ENCODE results near the gene UGT3A1. TPM values are rescaled to one million over a fixed set of nuclear protein-coding genes. Genes with fewer than 3 reads are reported as not detected.

UGT3A1 gene
- total and polyA plus RNA-seq, 10 of the 15 experiments (the other 5 are each of a cell fraction or from before 2014, with no cell fraction given): not detected

GRCh38 chr5:35921930-35922329, 69.3 kb downstream of the UGT3A1 start:
- BruUV-seq (replicated peaks): no TSS peak
- Histone ChIP-seq H3K27ac (ENCODE audit: control insufficient read depth, insufficient read depth) (no peak overlapping the region), H3K4me3 (no peak overlapping the region), H4K20me1 (ENCODE audit: control insufficient read depth, insufficient read depth) (no peaks in the 10 kb centered on the region), H3K9me3 (replicated peaks; ENCODE audit: control insufficient read depth, insufficient read depth, low read length) (peaks cover 4% of the 10 kb centered on the region; the same call in 2 of the 3 replicates), H3K4me1 (ENCODE audit: control insufficient read depth, insufficient read depth, low read length) (peaks cover 4% of the 10 kb centered on the region; the same call in 1 of the 2 replicates), H3K4me2 (ENCODE audit: control insufficient read depth, insufficient read depth) (no peak overlapping the region), H3K36me3 (ENCODE audit: control insufficient read depth in 2 of 2, insufficient read depth in 2 of 2, low read length in 1 of 2) (no peaks in the 10 kb centered on the region), H3K9ac (ENCODE audit: control insufficient read depth, insufficient read depth, low read length) (no peak overlapping the region), H3K27me3 (replicated peaks in 1 of 2; ENCODE audit: control insufficient read depth in 2 of 2, insufficient read depth in 2 of 2, low read length in 1 of 2) (no peaks in the 10 kb centered on the region; a peak in 1 of 4 replicates), H2AFZ (ENCODE audit: control insufficient read depth, low read depth, low read length) (no peak overlapping the region), H3K79me2 (ENCODE audit: control insufficient read depth, insufficient read depth, low read length) (no peaks in the 10 kb centered on the region)
- intact Hi-C loops (cut with micrococcal nuclease; ENCODE audit: unreplicated experiment) (loop anchor here (10.0 kb wide), 1 partner anchor 487 kb away; no protein-coding TSS in a partner anchor), in situ Hi-C loops (cut with MboI) (loop anchor here (5.0 kb wide), 3 partner anchors 145 to 830 kb away; no protein-coding TSS in a partner anchor)
- no peak for ATAC-seq
- RAD21 ChIA-PET (ENCODE audit: unreplicated experiment): interaction anchor here (0.7 to 3.4 kb wide), 6 partner anchors 22 to 1842 kb away, joined by 3 to 24 read pairs (median 4); no protein-coding TSS in a partner anchor
- no peak for DNase-seq (ENCODE audit: low read depth, low spot score)
- CTCF ChIA-PET: interaction anchor here (0.7 to 16.3 kb wide), 13 partner anchors 13 to 645 kb away, joined by 3 to 359 read pairs (median 3); partner anchors contain the start of gene SPEF2
- no peak for FAIRE-seq
- 2% methylated on average over 5 of the region's 5 CpGs for WGBS (ENCODE audit: insufficient coverage, insufficient replicate concordance, low lambda C conversion rate, missing lambda C conversion rate)
- POLR2A ChIA-PET: no interaction called here
- SMC1A ChIA-PET (ENCODE audit: uncharacterized antibody, unreplicated experiment): interaction anchor here (1.0 to 13.1 kb wide), 7 partner anchors 15 to 153 kb away, joined by 3 to 276 read pairs (median 4); no protein-coding TSS in a partner anchor
- TF ChIP-seq MTA2 (IDR thresholded peaks at IDR 0.05; ENCODE audit: low read depth): no peak
- TF ChIP-seq ZNF217 (IDR thresholded peaks at IDR 0.05): no peak
- 0 out of 2 replicates have a peak, but pooled peaks have one; percentile 6 for TF ChIP-seq SMC3 (IDR thresholded peaks at IDR 0.05; ENCODE audit: borderline replicate concordance, low read length)
- no peak for TF ChIP-seq TCF7 (IDR thresholded peaks at IDR 0.05; ENCODE audit: borderline replicate concordance)
- TF ChIP-seq MTA3 (IDR thresholded peaks at IDR 0.05; ENCODE audit: borderline replicate concordance, low read length): no peak
- no peak for TF ChIP-seq MYC (IDR thresholded peaks at IDR 0.05; ENCODE audit: insufficient read depth, insufficient read length, insufficient replicate concordance, low read length, severe bottlenecking)
- no peak for TF ChIP-seq CHD1 (IDR thresholded peaks at IDR 0.05; ENCODE audit: low read depth, low read length)
- TF ChIP-seq, protein P1, sequence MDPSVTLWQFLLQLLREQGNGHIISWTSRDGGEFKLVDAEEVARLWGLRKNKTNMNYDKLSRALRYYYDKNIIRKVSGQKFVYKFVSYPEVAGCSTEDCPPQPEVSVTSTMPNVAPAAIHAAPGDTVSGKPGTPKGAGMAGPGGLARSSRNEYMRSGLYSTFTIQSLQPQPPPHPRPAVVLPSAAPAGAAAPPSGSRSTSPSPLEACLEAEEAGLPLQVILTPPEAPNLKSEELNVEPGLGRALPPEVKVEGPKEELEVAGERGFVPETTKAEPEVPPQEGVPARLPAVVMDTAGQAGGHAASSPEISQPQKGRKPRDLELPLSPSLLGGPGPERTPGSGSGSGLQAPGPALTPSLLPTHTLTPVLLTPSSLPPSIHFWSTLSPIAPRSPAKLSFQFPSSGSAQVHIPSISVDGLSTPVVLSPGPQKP (IDR thresholded peaks at IDR 0.05; ENCODE audit: low read depth, low read length): no peak
- TF ChIP-seq RAD21 (IDR thresholded peaks at IDR 0.05; ENCODE audit: insufficient read depth, low read depth, low read length): peak; percentile 44
- no peak for TF ChIP-seq POLR2A (IDR thresholded peaks at IDR 0.05; ENCODE audit: low read depth, low read length)
- no peak for TF ChIP-seq POLR2AphosphoS5 (IDR thresholded peaks at IDR 0.05; ENCODE audit: low read length)
- TF ChIP-seq EP300 (IDR thresholded peaks at IDR 0.05; ENCODE audit: borderline replicate concordance in 1 of 2, control insufficient read depth in 1 of 2, low read depth in 2 of 2, low read length in 2 of 2): no peak
- TF ChIP-seq, protein P2, sequence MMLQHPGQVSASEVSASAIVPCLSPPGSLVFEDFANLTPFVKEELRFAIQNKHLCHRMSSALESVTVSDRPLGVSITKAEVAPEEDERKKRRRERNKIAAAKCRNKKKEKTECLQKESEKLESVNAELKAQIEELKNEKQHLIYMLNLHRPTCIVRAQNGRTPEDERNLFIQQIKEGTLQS (IDR thresholded peaks at IDR 0.05; ENCODE audit: borderline replicate concordance, extremely low read depth, low read depth, low read length): no peak
- no peak for TF ChIP-seq RUNX3 (IDR thresholded peaks at IDR 0.05; ENCODE audit: low read length)
- TF ChIP-seq ZNF384 (IDR thresholded peaks at IDR 0.05; ENCODE audit: borderline replicate concordance, low read depth, low read length): peak; percentile 72; the same call in 1 of the 2 replicates
- TF ChIP-seq NFYA (IDR thresholded peaks at IDR 0.05; ENCODE audit: borderline replicate concordance, low read depth, low read length): no peak
- peak in 2 of 3 experiments; percentile 13 to 33; a peak in 3 of 6 replicates for TF ChIP-seq CTCF (IDR thresholded peaks at IDR 0.05 in 2 of 3, conservative IDR thresholded peaks at IDR 0.05 in 1 of 3; ENCODE audit: control insufficient read depth in 2 of 3, extremely low read depth in 1 of 3, insufficient read depth in 1 of 3, low read depth in 3 of 3, low read length in 3 of 3)
- TF ChIP-seq, protein P3, sequence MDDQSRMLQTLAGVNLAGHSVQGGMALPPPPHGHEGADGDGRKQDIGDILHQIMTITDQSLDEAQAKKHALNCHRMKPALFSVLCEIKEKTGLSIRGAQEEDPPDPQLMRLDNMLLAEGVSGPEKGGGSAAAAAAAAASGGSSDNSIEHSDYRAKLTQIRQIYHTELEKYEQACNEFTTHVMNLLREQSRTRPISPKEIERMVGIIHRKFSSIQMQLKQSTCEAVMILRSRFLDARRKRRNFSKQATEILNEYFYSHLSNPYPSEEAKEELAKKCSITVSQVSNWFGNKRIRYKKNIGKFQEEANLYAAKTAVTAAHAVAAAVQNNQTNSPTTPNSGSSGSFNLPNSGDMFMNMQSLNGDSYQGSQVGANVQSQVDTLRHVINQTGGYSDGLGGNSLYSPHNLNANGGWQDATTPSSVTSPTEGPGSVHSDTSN (IDR thresholded peaks at IDR 0.05; ENCODE audit: insufficient replicate concordance, low read depth, low read length): no peak
- TF ChIP-seq ZNF274 (IDR thresholded peaks at IDR 0.05; ENCODE audit: insufficient read depth, insufficient read length): no peak
- no peak for TF ChIP-seq SIN3A (IDR thresholded peaks at IDR 0.05; ENCODE audit: low read depth, low read length)
